Neural progenitor cell (in vitro differentiated cells): ENCODE data around the gene VARS1. TPM values are rescaled to one million over a fixed set of nuclear protein-coding genes. Genes with fewer than 3 reads are reported as not detected.
"Not testable (repeated sequence)": the region's sequence is repeated elsewhere in the genome, so short reads cannot be mapped to it uniquely, and the experiment has no call there.

Experiments used
- DNase-seq: peaks from one replicate; pipeline ENCODE4 v3.0.0-alpha.2; 2016; ENCODE audit warnings: low spot score
- H2AFZ ChIP-seq: fragments of 200-600 bp; sonication (generic); replicated peaks from 2 replicates; pipeline ENCODE4 v1.6.1; 2016; ENCODE audit warnings: antibody characterized with exemption
- H3F3A ChIP-seq: fragments of 200-600 bp; sonication (generic); 2 replicates; pipeline ENCODE4 v1.6.1; 2016; ENCODE audit warnings: antibody characterized with exemption, low read depth
- H3K27ac ChIP-seq: fragments of 200-600 bp; sonication (generic); 2 replicates; pipeline ENCODE4 v1.5.1; 2016; ENCODE audit warnings: mild to moderate bottlenecking
- H3K27me3 ChIP-seq: fragments of 200-600 bp; sonication (generic); 2 replicates; pipeline ENCODE4 v1.6.1; 2016; ENCODE audit warnings: mild to moderate bottlenecking, moderate library complexity
- H3K36me3 ChIP-seq: fragments of 200-600 bp; sonication (generic); 2 replicates; pipeline ENCODE4 v1.5.1; 2016
- H3K4me1 ChIP-seq: fragments of 200-600 bp; sonication (generic); 2 replicates; pipeline ENCODE4 v1.6.1; 2016; ENCODE audit warnings: mixed run types
- H3K4me2 ChIP-seq: fragments of 200-600 bp; sonication (generic); 2 replicates; pipeline ENCODE4 v1.6.1; 2016
- H3K4me3 ChIP-seq: fragments of 200-600 bp; sonication (generic); 2 replicates; pipeline ENCODE4 v1.5.1; 2016
- H3K79me2 ChIP-seq: fragments of 200-600 bp; sonication (generic); 2 replicates; pipeline ENCODE4 v1.6.1; 2016; ENCODE audit warnings: low read depth
- H3K9ac ChIP-seq: fragments of 200-600 bp; sonication (generic); 2 replicates; pipeline ENCODE4 v1.6.1; 2016
- H3K9me3 ChIP-seq: fragments of 200-600 bp; sonication (generic); 2 replicates; pipeline ENCODE4 v1.5.1; 2016; ENCODE audit warnings: low read depth
- H4K20me1 ChIP-seq: fragments of 200-600 bp; sonication (generic); 2 replicates; pipeline ENCODE4 v1.6.1; 2016; ENCODE audit warnings: low read depth
- H3K27ac Mint-ChIP-seq: 3 replicates; pipeline ENCODE4 v1.8.0; 2021; ENCODE audit warnings: mixed read lengths
- H3K27me3 Mint-ChIP-seq: 2 replicates; pipeline ENCODE4 v1.8.0; 2022; ENCODE audit warnings: low read depth, mild to moderate bottlenecking, inconsistent platforms, moderate library complexity, mixed read lengths; ENCODE audit not compliant: insufficient read depth
- H3K36me3 Mint-ChIP-seq: 3 replicates; pipeline ENCODE4 v1.8.0; 2021; ENCODE audit warnings: mixed read lengths
- H3K4me1 Mint-ChIP-seq: 3 replicates; pipeline ENCODE4 v1.8.0; 2021; ENCODE audit warnings: mixed read lengths
- H3K4me3 Mint-ChIP-seq: 3 replicates; pipeline ENCODE4 v1.8.0; 2021; ENCODE audit warnings: mild to moderate bottlenecking, moderate library complexity, mixed read lengths
- H3K9me3 Mint-ChIP-seq: 3 replicates; pipeline ENCODE4 v1.8.0; 2020; ENCODE audit warnings: mixed read lengths
- EZH2 ChIP-seq: fragments of 200-600 bp; sonication (generic); IDR thresholded peaks from 2 replicates; pipeline ENCODE4 v1.6.1; 2017; ENCODE audit warnings: antibody characterized with exemption, mild to moderate bottlenecking, moderate library complexity
- EZH2phosphoT487 ChIP-seq: fragments of 200-600 bp; sonication (generic); IDR thresholded peaks from 2 replicates; pipeline ENCODE4 v1.6.1; 2017; ENCODE audit warnings: antibody characterized with exemption
- total RNA-seq: library from RNA; depleted of rRNA; stranded (reverse); fragments of >200 nt; gene quantifications from 2 replicates; pipeline ENCODE4 v1.2.3, GENCODE V29; 2015; ENCODE audit warnings: low replicate concordance
- TF ChIP-seq, protein P1 (sequence below): fragments of 200-600 bp; sonication (generic); IDR thresholded peaks from 2 replicates; pipeline ENCODE4 v1.5.1; 2017; ENCODE audit warnings: antibody characterized with exemption, mild to moderate bottlenecking

VARS1 gene
- total RNA-seq, 1 donor from 2014 or later, result 34.1 TPM

DNA sequence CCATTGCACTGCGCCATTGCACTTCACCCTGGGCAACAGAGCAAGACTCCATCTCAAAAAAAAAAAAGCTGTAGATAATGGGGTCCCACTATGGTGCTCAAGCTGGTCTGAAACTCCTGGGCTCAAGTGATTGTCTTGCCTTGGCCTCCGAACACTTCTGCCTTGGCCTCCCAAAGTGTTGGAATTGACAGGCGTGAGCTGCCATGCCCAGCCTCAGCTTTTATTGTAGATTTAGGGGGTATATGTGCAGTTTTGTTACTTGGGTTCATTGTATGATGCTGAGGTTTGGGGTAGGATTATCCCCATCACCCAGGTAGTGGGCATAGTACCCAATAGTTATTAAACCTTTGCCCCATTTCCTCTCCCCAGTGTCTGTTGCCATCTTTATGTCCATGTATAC, 43.4 kb upstream of the VARS1 start:
- Histone ChIP-seq H4K20me1 (peaks cover 46% of the 10 kb centered on the region), H3K36me3 (peaks cover 27% of the 10 kb centered on the region), H3K4me2 (no peak overlapping the region), H3K4me3 (no peak overlapping the region), H3K9me3 (no peaks in the 10 kb centered on the region), H3F3A (peaks cover 89% of the 10 kb centered on the region), H3K79me2 (peaks cover 47% of the 10 kb centered on the region), H2AFZ (no peak overlapping the region), H3K27ac (no peak overlapping the region), H3K27me3 (no peaks in the 10 kb centered on the region), H3K4me1 (peaks cover 26% of the 10 kb centered on the region), H3K9ac (no peak overlapping the region)
- H3K36me3 Mint-ChIP-seq, result peaks cover 38% of the 10 kb centered on the region
- DNase-seq, result no peak
- peaks cover 38% of the 10 kb centered on the region for H3K4me1 Mint-ChIP-seq
- no peaks in the 10 kb centered on the region for H3K9me3 Mint-ChIP-seq
- peak overlapping the region; percentile 42 for H3K4me3 Mint-ChIP-seq
- H3K27me3 Mint-ChIP-seq, result peaks cover 18% of the 10 kb centered on the region
- H3K27ac Mint-ChIP-seq, result no peak overlapping the region
- TF ChIP-seq, protein P1, sequence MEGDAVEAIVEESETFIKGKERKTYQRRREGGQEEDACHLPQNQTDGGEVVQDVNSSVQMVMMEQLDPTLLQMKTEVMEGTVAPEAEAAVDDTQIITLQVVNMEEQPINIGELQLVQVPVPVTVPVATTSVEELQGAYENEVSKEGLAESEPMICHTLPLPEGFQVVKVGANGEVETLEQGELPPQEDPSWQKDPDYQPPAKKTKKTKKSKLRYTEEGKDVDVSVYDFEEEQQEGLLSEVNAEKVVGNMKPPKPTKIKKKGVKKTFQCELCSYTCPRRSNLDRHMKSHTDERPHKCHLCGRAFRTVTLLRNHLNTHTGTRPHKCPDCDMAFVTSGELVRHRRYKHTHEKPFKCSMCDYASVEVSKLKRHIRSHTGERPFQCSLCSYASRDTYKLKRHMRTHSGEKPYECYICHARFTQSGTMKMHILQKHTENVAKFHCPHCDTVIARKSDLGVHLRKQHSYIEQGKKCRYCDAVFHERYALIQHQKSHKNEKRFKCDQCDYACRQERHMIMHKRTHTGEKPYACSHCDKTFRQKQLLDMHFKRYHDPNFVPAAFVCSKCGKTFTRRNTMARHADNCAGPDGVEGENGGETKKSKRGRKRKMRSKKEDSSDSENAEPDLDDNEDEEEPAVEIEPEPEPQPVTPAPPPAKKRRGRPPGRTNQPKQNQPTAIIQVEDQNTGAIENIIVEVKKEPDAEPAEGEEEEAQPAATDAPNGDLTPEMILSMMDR, result no peak
- no peak for TF ChIP-seq EZH2phosphoT487
- TF ChIP-seq EZH2, result no peak

DNA sequence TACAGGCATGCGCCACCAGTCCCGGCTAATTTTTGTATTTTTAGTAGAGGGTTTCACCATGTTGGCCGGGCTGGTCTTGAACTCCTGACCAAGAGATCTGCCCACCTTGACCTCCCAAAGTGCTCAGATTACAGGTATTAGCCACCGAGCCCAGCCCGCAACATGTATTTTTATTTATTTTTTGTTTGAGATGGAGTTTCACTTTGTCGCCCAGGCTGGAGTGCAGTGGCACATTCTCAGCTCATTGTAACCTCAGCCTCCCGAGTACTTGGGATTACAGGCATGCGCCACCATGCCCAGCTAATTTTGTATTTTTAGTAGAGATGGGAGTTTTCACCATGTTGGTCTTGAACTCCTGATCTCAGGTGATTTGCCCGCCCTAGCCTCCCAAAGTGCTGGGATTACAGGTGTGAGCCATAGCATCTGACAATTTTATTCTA, 42.6 kb upstream of the VARS1 start:
- H3K4me3 ChIP-seq, result peak overlapping the region; percentile 89
- not testable (repeated sequence) for DNase-seq, H3K27me3 ChIP-seq, H3K4me3 Mint-ChIP-seq, H3K9ac ChIP-seq, H3K9me3 ChIP-seq, H2AFZ ChIP-seq, H3K27ac ChIP-seq, H3K27ac Mint-ChIP-seq, H3K9me3 Mint-ChIP-seq
- peaks cover 27% of the 10 kb centered on the region for H3K36me3 ChIP-seq
- peaks cover 47% of the 10 kb centered on the region for H3K79me2 ChIP-seq
- H3K4me1 ChIP-seq, result peaks cover 26% of the 10 kb centered on the region
- H3K4me1 Mint-ChIP-seq, result peaks cover 38% of the 10 kb centered on the region
- peaks cover 46% of the 10 kb centered on the region for H4K20me1 ChIP-seq
- peak overlapping the region; percentile 92 for H3K4me2 ChIP-seq
- H3K36me3 Mint-ChIP-seq, result peaks cover 38% of the 10 kb centered on the region
- H3K27me3 Mint-ChIP-seq, result peaks cover 18% of the 10 kb centered on the region
- H3F3A ChIP-seq, result peaks cover 88% of the 10 kb centered on the region

DNA sequence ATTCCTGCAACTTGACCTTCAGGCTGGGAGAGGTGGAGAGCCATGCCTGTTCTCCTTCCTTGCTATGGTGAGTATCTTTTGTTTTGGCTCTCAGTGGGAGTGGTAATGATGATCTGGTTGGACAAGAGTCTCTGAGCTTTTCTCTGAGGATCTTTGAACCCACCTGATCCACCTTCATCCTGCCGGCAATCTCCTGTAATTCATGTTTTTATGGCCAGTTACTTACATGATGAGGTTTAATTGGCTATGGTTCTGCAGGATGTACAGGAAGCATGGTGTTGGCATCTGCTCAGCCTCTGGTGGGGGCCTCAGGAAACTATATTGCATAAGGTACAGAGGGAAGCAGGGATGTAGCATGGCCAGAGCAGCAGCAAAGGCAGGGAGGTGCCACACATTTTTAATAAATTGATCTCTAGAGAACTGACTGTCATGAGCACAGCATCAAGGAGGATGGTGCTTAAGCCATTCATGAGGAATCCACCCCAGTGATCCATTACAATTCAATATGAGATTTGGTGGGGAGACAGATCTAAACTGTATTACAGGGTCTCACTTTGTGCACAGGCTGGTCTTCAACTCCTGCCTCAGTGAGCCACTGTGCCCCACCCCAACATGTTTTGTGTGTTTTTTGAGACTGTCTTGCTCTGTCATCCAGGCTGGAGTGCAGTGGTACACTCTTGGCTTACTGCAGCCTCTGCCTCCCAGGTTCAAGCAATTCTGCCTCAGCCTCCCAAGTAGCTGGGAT, 42.0 kb upstream of the VARS1 start:
- Mint-ChIP-seq H3K36me3 (peaks cover 38% of the 10 kb centered on the region), H3K27ac (peak overlapping the region; percentile 62), H3K9me3 (no peaks in the 10 kb centered on the region), H3K4me3 (peak overlapping the region; percentile 99), H3K4me1 (peaks cover 38% of the 10 kb centered on the region), H3K27me3 (peaks cover 18% of the 10 kb centered on the region)
- H3K4me1 ChIP-seq, result peaks cover 26% of the 10 kb centered on the region
- peak overlapping the region; percentile 92 for H3K4me2 ChIP-seq
- DNase-seq, result no peak
- peaks cover 46% of the 10 kb centered on the region for H4K20me1 ChIP-seq
- H3K27ac ChIP-seq, result peak overlapping the region; percentile 3
- no peak overlapping the region for H2AFZ ChIP-seq
- peaks cover 27% of the 10 kb centered on the region for H3K36me3 ChIP-seq
- no peaks in the 10 kb centered on the region for H3K27me3 ChIP-seq
- peaks cover 47% of the 10 kb centered on the region for H3K79me2 ChIP-seq
- H3K9ac ChIP-seq, result no peak overlapping the region
- peak overlapping the region; percentile 89 for H3K4me3 ChIP-seq
- TF ChIP-seq, protein P1, result no peak
- TF ChIP-seq EZH2phosphoT487 (no peak), EZH2 (no peak)
- no peaks in the 10 kb centered on the region for H3K9me3 ChIP-seq
- H3F3A ChIP-seq, result peaks cover 82% of the 10 kb centered on the region
